Smooth muscle cell (in vitro differentiated cells): ENCODE results near the gene OGFOD2. TPM values are rescaled to one million over a fixed set of nuclear protein-coding genes. Genes with fewer than 3 reads are reported as not detected.

Experiments used
- DNase-seq: peaks from one replicate; lab custom pipeline; 2025; ENCODE audit not compliant: unreplicated experiment; lab: John Stamatoyannopoulos, UW
- H2AFZ ChIP-seq: fragments of 200-600 bp; sonication (generic); 2 replicates; pipeline ENCODE4 v1.6.0; 2016; ENCODE audit warnings: antibody characterized with exemption, low read depth, mild to moderate bottlenecking
- H3F3A ChIP-seq: fragments of 200-600 bp; sonication (generic); 2 replicates; pipeline ENCODE4 v1.6.0; 2017; ENCODE audit warnings: antibody characterized with exemption, low read depth
- H3K27ac ChIP-seq: fragments of 200-600 bp; sonication (generic); 2 replicates; pipeline ENCODE4 v1.5.1; 2016; ENCODE audit warnings: low read depth, mild to moderate bottlenecking
- H3K27me3 ChIP-seq: fragments of 200-600 bp; sonication (generic); 2 replicates; pipeline ENCODE4 v1.6.1; 2016; ENCODE audit warnings: low read depth, mild to moderate bottlenecking
- H3K36me3 ChIP-seq: fragments of 200-600 bp; sonication (generic); 2 replicates; pipeline ENCODE4 v1.5.1; 2016; ENCODE audit warnings: low read depth
- H3K4me1 ChIP-seq: fragments of 200-600 bp; sonication (generic); 2 replicates; pipeline ENCODE4 v1.5.1; 2016; ENCODE audit warnings: low read depth
- H3K4me2 ChIP-seq: fragments of 200-600 bp; sonication (generic); 2 replicates; pipeline ENCODE4 v1.6.0; 2016; ENCODE audit warnings: mild to moderate bottlenecking
- H3K4me3 ChIP-seq: fragments of 200-600 bp; sonication (generic); 2 replicates; pipeline ENCODE4 v1.5.1; 2016; ENCODE audit warnings: mild to moderate bottlenecking
- H3K79me2 ChIP-seq: fragments of 200-600 bp; sonication (generic); 2 replicates; pipeline ENCODE4 v1.6.0; 2016; ENCODE audit warnings: low read depth, mild to moderate bottlenecking
- H3K9ac ChIP-seq: fragments of 200-600 bp; sonication (generic); 2 replicates; pipeline ENCODE4 v1.6.0; 2016; ENCODE audit warnings: low read depth
- H3K9me3 ChIP-seq: fragments of 200-600 bp; sonication (generic); replicated peaks from 2 replicates; pipeline ENCODE4 v1.5.1; 2016; ENCODE audit warnings: low read depth
- H4K20me1 ChIP-seq: fragments of 200-600 bp; sonication (generic); 2 replicates; pipeline ENCODE4 v1.6.0; 2016; ENCODE audit warnings: low read depth
- WGBS: methylation state at CpG from one replicate; pipeline ENCODE4 v1.1.7; 2016; ENCODE audit warnings: low lambda C conversion rate; 5-methylcytosine and 5-hydroxymethylcytosine counted together
- polyA plus RNA-seq: library from polyadenylated mRNA; unstranded; fragments of >200 nt; fragmentation: Nextera tagmentation; extraction: Ambion mirVana; gene quantifications from 2 replicates; pipeline ENCODE4 v1.2.1, GENCODE V29; 2016
- total RNA-seq: library from RNA; depleted of rRNA; stranded (reverse); fragments of >200 nt; gene quantifications from 2 replicates; pipeline ENCODE4 v1.2.3, GENCODE V29; 2014
- TF ChIP-seq, protein P1 (sequence below): fragments of 200-600 bp; sonication (generic); IDR thresholded peaks from 2 replicates; pipeline ENCODE4 v1.5.1; 2017; ENCODE audit warnings: borderline replicate concordance, mild to moderate bottlenecking, antibody characterized with exemption; ENCODE audit not compliant: insufficient read depth, poor library complexity, severe bottlenecking

OGFOD2 gene
- total and polyA plus RNA-seq, 2 experiments from 2014 or later: 9.7 to 15.8 TPM

DNA sequence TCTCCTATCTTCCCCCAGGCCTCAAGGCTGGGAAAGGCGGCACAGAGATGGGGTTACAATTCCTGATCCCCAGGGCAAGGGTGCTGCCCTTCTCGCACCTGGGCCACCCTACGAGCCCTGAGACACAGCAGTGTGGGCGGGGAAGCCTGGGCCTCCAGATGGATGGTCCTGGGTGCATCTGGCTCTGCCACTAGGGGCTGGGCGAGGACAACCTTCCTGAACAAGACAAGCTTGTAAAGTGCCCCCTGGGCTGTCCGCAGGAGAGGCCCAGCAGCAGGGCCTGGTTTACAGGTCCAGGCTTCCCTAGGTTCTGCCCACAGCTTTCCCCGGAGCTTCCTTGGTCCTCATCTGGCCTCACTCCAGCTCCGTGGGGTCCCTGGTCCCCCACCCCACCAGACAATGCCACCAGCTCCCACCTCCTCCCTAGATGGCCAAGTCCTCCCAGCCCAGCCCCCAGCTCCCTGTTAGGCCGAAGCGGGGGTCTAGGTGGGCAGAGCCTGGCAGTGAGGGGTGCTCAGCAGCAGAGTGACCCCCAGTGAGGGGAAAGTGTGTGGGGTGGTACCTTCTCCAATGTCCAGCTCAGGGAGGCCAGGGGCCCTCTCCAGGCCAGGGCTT, 14.3 kb downstream of the OGFOD2 start:
- H3K79me2 ChIP-seq: no peaks in the 10 kb centered on the region
- no peaks in the 10 kb centered on the region for H3F3A ChIP-seq
- H4K20me1 ChIP-seq: no peaks in the 10 kb centered on the region
- H3K4me1 ChIP-seq: no peaks in the 10 kb centered on the region
- H3K4me3 ChIP-seq: no peak overlapping the region
- H3K27ac ChIP-seq: no peak overlapping the region
- no peaks in the 10 kb centered on the region for H3K27me3 ChIP-seq
- TF ChIP-seq, protein P1, sequence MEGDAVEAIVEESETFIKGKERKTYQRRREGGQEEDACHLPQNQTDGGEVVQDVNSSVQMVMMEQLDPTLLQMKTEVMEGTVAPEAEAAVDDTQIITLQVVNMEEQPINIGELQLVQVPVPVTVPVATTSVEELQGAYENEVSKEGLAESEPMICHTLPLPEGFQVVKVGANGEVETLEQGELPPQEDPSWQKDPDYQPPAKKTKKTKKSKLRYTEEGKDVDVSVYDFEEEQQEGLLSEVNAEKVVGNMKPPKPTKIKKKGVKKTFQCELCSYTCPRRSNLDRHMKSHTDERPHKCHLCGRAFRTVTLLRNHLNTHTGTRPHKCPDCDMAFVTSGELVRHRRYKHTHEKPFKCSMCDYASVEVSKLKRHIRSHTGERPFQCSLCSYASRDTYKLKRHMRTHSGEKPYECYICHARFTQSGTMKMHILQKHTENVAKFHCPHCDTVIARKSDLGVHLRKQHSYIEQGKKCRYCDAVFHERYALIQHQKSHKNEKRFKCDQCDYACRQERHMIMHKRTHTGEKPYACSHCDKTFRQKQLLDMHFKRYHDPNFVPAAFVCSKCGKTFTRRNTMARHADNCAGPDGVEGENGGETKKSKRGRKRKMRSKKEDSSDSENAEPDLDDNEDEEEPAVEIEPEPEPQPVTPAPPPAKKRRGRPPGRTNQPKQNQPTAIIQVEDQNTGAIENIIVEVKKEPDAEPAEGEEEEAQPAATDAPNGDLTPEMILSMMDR: no peak
- WGBS: 91% methylated on average over 9 of the region's 10 CpGs
- H3K9me3 ChIP-seq: no peaks in the 10 kb centered on the region
- no peak overlapping the region for H2AFZ ChIP-seq
- no peak for DNase-seq
- H3K4me2 ChIP-seq: no peak overlapping the region
- no peaks in the 10 kb centered on the region for H3K36me3 ChIP-seq
- no peak overlapping the region for H3K9ac ChIP-seq

DNA sequence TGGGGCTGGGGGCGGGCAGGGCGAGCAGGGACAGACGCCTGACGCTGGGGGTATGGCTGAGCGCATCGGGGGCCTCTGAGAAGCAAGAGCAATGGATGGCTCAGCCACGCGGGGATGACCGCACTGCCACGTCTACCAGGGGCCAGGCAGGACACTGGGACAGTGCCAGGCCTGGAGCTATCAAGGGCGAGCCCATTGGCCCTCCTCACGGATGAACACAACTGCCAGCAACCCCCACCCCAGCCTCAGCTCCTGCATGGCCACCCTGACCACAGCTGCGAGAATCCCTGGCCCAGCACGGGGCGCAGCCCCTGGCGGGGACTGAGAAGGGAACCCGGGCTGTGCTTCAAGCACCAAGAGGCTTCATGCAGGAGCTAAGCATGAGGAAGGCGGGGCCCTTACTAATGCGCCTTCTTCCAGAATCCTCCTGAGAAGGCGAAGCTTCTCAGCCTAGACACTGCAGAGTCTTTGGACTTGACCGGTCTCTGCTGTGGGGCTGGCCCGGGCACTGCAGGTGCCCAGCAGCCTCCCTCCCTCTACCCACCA, 14.9 kb downstream of the OGFOD2 start:
- no peaks in the 10 kb centered on the region for H4K20me1 ChIP-seq
- no peak overlapping the region for H2AFZ ChIP-seq
- no peak overlapping the region for H3K27ac ChIP-seq
- WGBS: 95% methylated on average over 12 of the region's 22 CpGs
- no peak overlapping the region for H3K9ac ChIP-seq
- no peaks in the 10 kb centered on the region for H3K79me2 ChIP-seq
- H3K9me3 ChIP-seq: no peaks in the 10 kb centered on the region
- TF ChIP-seq, protein P1: no peak
- no peaks in the 10 kb centered on the region for H3F3A ChIP-seq
- DNase-seq: no peak
- H3K27me3 ChIP-seq: no peaks in the 10 kb centered on the region
- no peak overlapping the region for H3K4me2 ChIP-seq
- H3K36me3 ChIP-seq: no peaks in the 10 kb centered on the region
- H3K4me3 ChIP-seq: no peak overlapping the region
- no peaks in the 10 kb centered on the region for H3K4me1 ChIP-seq

DNA sequence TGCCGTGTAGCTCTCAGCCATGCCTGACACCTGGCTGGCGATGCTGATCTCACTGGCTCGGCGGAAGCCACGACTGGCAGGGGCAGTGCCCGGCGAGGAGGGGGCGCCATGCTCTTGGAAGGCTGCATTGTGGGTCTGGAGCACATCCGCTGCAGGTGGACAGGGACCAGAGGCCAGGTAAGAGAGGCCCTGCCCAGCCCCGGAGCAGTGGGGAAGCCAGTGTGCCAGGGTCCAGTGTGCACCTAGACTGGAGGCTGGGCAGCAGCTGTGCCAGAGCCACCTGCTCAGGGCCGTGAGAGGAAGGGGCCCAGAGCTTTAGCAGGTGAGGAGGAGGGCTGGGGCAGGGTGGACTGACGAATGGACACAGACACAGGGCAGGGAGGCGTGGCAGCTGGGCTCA, 15.5 kb downstream of the OGFOD2 start:
- 97% methylated on average over 13 of the region's 13 CpGs for WGBS
- Histone ChIP-seq H3K9me3 (no peaks in the 10 kb centered on the region), H3K27ac (no peak overlapping the region), H3K27me3 (no peaks in the 10 kb centered on the region), H4K20me1 (no peaks in the 10 kb centered on the region), H3K36me3 (no peaks in the 10 kb centered on the region), H2AFZ (no peak overlapping the region), H3F3A (no peaks in the 10 kb centered on the region), H3K4me2 (no peak overlapping the region), H3K9ac (no peak overlapping the region), H3K4me1 (no peaks in the 10 kb centered on the region), H3K79me2 (no peaks in the 10 kb centered on the region), H3K4me3 (no peak overlapping the region)
- no peak for DNase-seq
- TF ChIP-seq, protein P1: no peak
